Limb (tissue), 2 donors: ENCODE data around the gene INPP4A.

Source experiments
- DNase-seq, 2 donors: peaks; one replicate each; pipeline ENCODE4 v3.0.0-alpha.2; 2016; ENCODE audit errors: extremely low spot score in 2 of 2

Gene INPP4A

GRCh38 chr2:98540536-98540935, 95.9 kb downstream of the INPP4A start:
- no peak for DNase-seq

GRCh38 chr2:98541489-98541888, 96.8 kb downstream of the INPP4A start:
- DNase-seq, result no peak

- DNase-seq, result no peak
Observed at GRCh38 chr2:98541906-98542305, 97.2 kb downstream of the INPP4A start.

GRCh38 chr2:98543214-98543613, 98.6 kb downstream of the INPP4A start:
- DNase-seq, result no peak

GRCh38 chr2:98543842-98544241, 99.2 kb downstream of the INPP4A start:
- DNase-seq, result no peak

GRCh38 chr2:98545591-98545990, 100.9 kb downstream of the INPP4A start:
- DNase-seq, result no peak

- no peak for DNase-seq
Observed at GRCh38 chr2:98546186-98546585, 101.5 kb downstream of the INPP4A start.

- DNase-seq, result no peak
Observed at GRCh38 chr2:98547092-98547790, 102.6 kb downstream of the INPP4A start.

GRCh38 chr2:98548920-98549818, 104.5 kb downstream of the INPP4A start:
- no peak for DNase-seq

- DNase-seq, result no peak
Observed at GRCh38 chr2:98550165-98550564, 105.5 kb downstream of the INPP4A start.

GRCh38 chr2:98551316-98551715, 106.7 kb downstream of the INPP4A start:
- DNase-seq, result no peak

- DNase-seq, result no peak
Observed at GRCh38 chr2:98552499-98553179, 108.0 kb downstream of the INPP4A start.

GRCh38 chr2:98554116-98554861, 109.6 kb downstream of the INPP4A start:
- no peak for DNase-seq

- DNase-seq, result no peak
Observed at GRCh38 chr2:98555696-98556095, 111.0 kb downstream of the INPP4A start.

- no peak for DNase-seq
Observed at GRCh38 chr2:98556344-98557033, 111.8 kb downstream of the INPP4A start.

GRCh38 chr2:98558852-98559530, 114.3 kb downstream of the INPP4A start:
- DNase-seq, result no peak

GRCh38 chr2:98559581-98559980, 114.9 kb downstream of the INPP4A start:
- DNase-seq, result no peak

GRCh38 chr2:98560256-98560771, 115.7 kb downstream of the INPP4A start:
- no peak for DNase-seq

- DNase-seq, result no peak
Observed at GRCh38 chr2:98561018-98561417, 116.4 kb downstream of the INPP4A start.
